ENCODE data around the gene CENPP. TPM values are rescaled to one million over a fixed set of nuclear protein-coding genes. Genes with fewer than 3 reads are reported as not detected.

The CENPP gene
- total RNA-seq, 3 donors from 2014 or later (not counting 1 experiment from before 2014, with no cell fraction given), result 10.3 to 14.5 (median 12.1) TPM

GRCh38 chr9:92614763-92615461 lies 289.2 kb downstream of the CENPP start:
- peaks cover 56% of the 10 kb centered on the region for H3K36me3 ChIP-seq (ENCODE audit: control insufficient read depth, insufficient read depth, low read length)
- WGBS (ENCODE audit: insufficient coverage), result 95% methylated on average over 16 of the region's 17 CpGs
- H3K4me3 Mint-ChIP-seq, result no peak overlapping the region
- ATAC-seq (no peak), DNase-seq (no peak)
- H3K36me3 Mint-ChIP-seq, result no peaks in the 10 kb centered on the region
- H3K4me3 ChIP-seq (ENCODE audit: low read length), result no peak overlapping the region
- no peaks in the 10 kb centered on the region for H3K27me3 ChIP-seq (ENCODE audit: control insufficient read depth, insufficient read depth, low read length)
- no peaks in the 10 kb centered on the region for H3K4me1 ChIP-seq (ENCODE audit: control insufficient read depth, insufficient read depth, low read length)
- H3K27ac ChIP-seq (ENCODE audit: low read length), result no peak overlapping the region
- TF ChIP-seq CTCF (IDR thresholded peaks at IDR 0.05), result no peak
- no peaks in the 10 kb centered on the region for H3K9me3 ChIP-seq (ENCODE audit: control insufficient read depth, insufficient read depth, low read length)
- no peaks in the 10 kb centered on the region for H3K27me3 Mint-ChIP-seq (ENCODE audit: low read depth in 2 of 2)
- H3K9me3 Mint-ChIP-seq, result no peaks in the 10 kb centered on the region
- no peak overlapping the region for H3K27ac Mint-ChIP-seq
- H3K4me1 Mint-ChIP-seq, result no peaks in the 10 kb centered on the region
- intact Hi-C loops (cut with micrococcal nuclease), result no loop called here

GRCh38 chr9:92615790-92616189 lies 290.0 kb downstream of the CENPP start:
- no peak overlapping the region for H3K4me3 Mint-ChIP-seq
- no peaks in the 10 kb centered on the region for H3K4me1 Mint-ChIP-seq
- no peaks in the 10 kb centered on the region for H3K4me1 ChIP-seq (ENCODE audit: control insufficient read depth, insufficient read depth, low read length)
- H3K36me3 ChIP-seq (ENCODE audit: control insufficient read depth, insufficient read depth, low read length), result peaks cover 57% of the 10 kb centered on the region
- no peak overlapping the region for H3K27ac ChIP-seq (ENCODE audit: low read length)
- H3K27me3 Mint-ChIP-seq (ENCODE audit: low read depth in 2 of 2), result no peaks in the 10 kb centered on the region
- 95% methylated on average over 13 of the region's 13 CpGs for WGBS (ENCODE audit: insufficient coverage)
- DNase-seq (no peak), ATAC-seq (no peak)
- H3K9me3 ChIP-seq (ENCODE audit: control insufficient read depth, insufficient read depth, low read length), result no peaks in the 10 kb centered on the region
- no peak overlapping the region for H3K27ac Mint-ChIP-seq
- no peaks in the 10 kb centered on the region for H3K36me3 Mint-ChIP-seq
- intact Hi-C loops (cut with micrococcal nuclease), result no loop called here
- H3K4me3 ChIP-seq (ENCODE audit: low read length), result no peak overlapping the region
- no peaks in the 10 kb centered on the region for H3K9me3 Mint-ChIP-seq
- H3K27me3 ChIP-seq (ENCODE audit: control insufficient read depth, insufficient read depth, low read length), result no peaks in the 10 kb centered on the region
- no peak for TF ChIP-seq CTCF (IDR thresholded peaks at IDR 0.05)

GRCh38 chr9:92616199-92616641 lies 290.5 kb downstream of the CENPP start:
- no peaks in the 10 kb centered on the region for H3K27me3 Mint-ChIP-seq (ENCODE audit: low read depth in 2 of 2)
- ATAC-seq, result no peak

More at GRCh38 chr9:92616199-92616641, 290.5 kb downstream of the CENPP start:
- Histone ChIP-seq H3K27me3 (ENCODE audit: control insufficient read depth, insufficient read depth, low read length) (no peaks in the 10 kb centered on the region), H3K9me3 (ENCODE audit: control insufficient read depth, insufficient read depth, low read length) (no peaks in the 10 kb centered on the region), H3K4me1 (ENCODE audit: control insufficient read depth, insufficient read depth, low read length) (no peaks in the 10 kb centered on the region), H3K36me3 (ENCODE audit: control insufficient read depth, insufficient read depth, low read length) (peaks cover 57% of the 10 kb centered on the region), H3K27ac (ENCODE audit: low read length) (no peak overlapping the region), H3K4me3 (ENCODE audit: low read length) (no peak overlapping the region)
- intact Hi-C loops (cut with micrococcal nuclease), result no loop called here
- no peak for TF ChIP-seq CTCF (IDR thresholded peaks at IDR 0.05)
- Mint-ChIP-seq H3K9me3 (no peaks in the 10 kb centered on the region), H3K27ac (no peak overlapping the region), H3K4me3 (no peak overlapping the region), H3K36me3 (no peaks in the 10 kb centered on the region), H3K4me1 (no peaks in the 10 kb centered on the region)
- no peak for DNase-seq
- WGBS (ENCODE audit: insufficient coverage), result 96% methylated on average over 11 of the region's 11 CpGs

Data from natural killer cell (primary cell).